Lung microvascular endothelial cell (primary cell): ENCODE results near the gene MVB12B. TPM values are rescaled to one million over a fixed set of nuclear protein-coding genes. Genes with fewer than 3 reads are reported as not detected.
"Not testable (repeated sequence)": the region's sequence is repeated elsewhere in the genome, so short reads cannot be mapped to it uniquely, and the experiment has no call there.

Experiments
- DNase-seq, 2 donors: peaks; one replicate each; pipeline versions ENCODE4 v3.0.0 to v3.0.0-alpha.2; 2010; ENCODE audit warnings: low read depth in 2 of 2
- total RNA-seq: library from RNA; depleted of rRNA; stranded (reverse); fragments of >200 nt; gene quantifications from 2 replicates; pipeline ENCODE4 v1.2.1, GENCODE V29; 2014

Gene MVB12B
- total RNA-seq, 1 donor from 2014 or later = 16.9 TPM

GRCh38 chr9:126532019-126532462 is 205.4 kb downstream of the MVB12B start:
- no peak for DNase-seq

- DNase-seq = no peak
Observed at GRCh38 chr9:126532489-126532888, 205.9 kb downstream of the MVB12B start.

- DNase-seq = no peak
Observed at GRCh38 chr9:126532951-126533925, 206.6 kb downstream of the MVB12B start.

GRCh38 chr9:126533926-126534310 is 207.3 kb downstream of the MVB12B start:
- DNase-seq = no peak

GRCh38 chr9:126534431-126535186 is 208.0 kb downstream of the MVB12B start:
- DNase-seq = no peak

- DNase-seq = no peak
Observed at GRCh38 chr9:126536131-126536530, 209.5 kb downstream of the MVB12B start.

GRCh38 chr9:126536841-126537465 is 210.3 kb downstream of the MVB12B start:
- DNase-seq = no peak

- DNase-seq = no peak
Observed at GRCh38 chr9:126538550-126538949, 211.9 kb downstream of the MVB12B start.

GRCh38 chr9:126540398-126540797 is 213.8 kb downstream of the MVB12B start:
- not testable (repeated sequence) for DNase-seq

GRCh38 chr9:126543490-126543889 is 216.9 kb downstream of the MVB12B start:
- DNase-seq = no peak

GRCh38 chr9:126545106-126545505 is 218.5 kb downstream of the MVB12B start:
- DNase-seq = no peak

GRCh38 chr9:126546036-126546435 is 219.4 kb downstream of the MVB12B start:
- no peak for DNase-seq

- DNase-seq = no peak
Observed at GRCh38 chr9:126548312-126548711, 221.7 kb downstream of the MVB12B start.

- no peak for DNase-seq
Observed at GRCh38 chr9:126549246-126550006, 222.8 kb downstream of the MVB12B start.

GRCh38 chr9:126550891-126551351 is 224.3 kb downstream of the MVB12B start:
- no peak for DNase-seq

- DNase-seq = no peak
Observed at GRCh38 chr9:126551812-126552211, 225.2 kb downstream of the MVB12B start.

- DNase-seq = no peak
Observed at GRCh38 chr9:126554292-126554691, 227.7 kb downstream of the MVB12B start.

GRCh38 chr9:126555421-126555820 is 228.8 kb downstream of the MVB12B start:
- not testable (repeated sequence) for DNase-seq
